KOPT-K1 (cell line): ENCODE data around the gene SLCO4A1.

Source experiments
- H3K27ac ChIP-seq: fragments of 200-600 bp; sonication (generic); 2 replicates; pipeline ENCODE4 v1.5.1; 2016; ENCODE audit warnings: antibody characterized with exemption, mild to moderate bottlenecking, low read depth, low read length; ENCODE audit not compliant: poor library complexity, severe bottlenecking
- H3K36me3 ChIP-seq: fragments of 200-600 bp; sonication (generic); 2 replicates; pipeline ENCODE4 v1.5.1; 2017; ENCODE audit warnings: antibody characterized with exemption, mild to moderate bottlenecking, low read length, moderate library complexity; ENCODE audit not compliant: insufficient read depth
- H3K9me3 ChIP-seq: fragments of 200-600 bp; sonication (generic); 2 replicates; pipeline ENCODE4 v1.5.1; 2017; ENCODE audit warnings: antibody characterized with exemption, low read length, mild to moderate bottlenecking; ENCODE audit not compliant: insufficient read depth, poor library complexity, severe bottlenecking

Gene SLCO4A1

DNA sequence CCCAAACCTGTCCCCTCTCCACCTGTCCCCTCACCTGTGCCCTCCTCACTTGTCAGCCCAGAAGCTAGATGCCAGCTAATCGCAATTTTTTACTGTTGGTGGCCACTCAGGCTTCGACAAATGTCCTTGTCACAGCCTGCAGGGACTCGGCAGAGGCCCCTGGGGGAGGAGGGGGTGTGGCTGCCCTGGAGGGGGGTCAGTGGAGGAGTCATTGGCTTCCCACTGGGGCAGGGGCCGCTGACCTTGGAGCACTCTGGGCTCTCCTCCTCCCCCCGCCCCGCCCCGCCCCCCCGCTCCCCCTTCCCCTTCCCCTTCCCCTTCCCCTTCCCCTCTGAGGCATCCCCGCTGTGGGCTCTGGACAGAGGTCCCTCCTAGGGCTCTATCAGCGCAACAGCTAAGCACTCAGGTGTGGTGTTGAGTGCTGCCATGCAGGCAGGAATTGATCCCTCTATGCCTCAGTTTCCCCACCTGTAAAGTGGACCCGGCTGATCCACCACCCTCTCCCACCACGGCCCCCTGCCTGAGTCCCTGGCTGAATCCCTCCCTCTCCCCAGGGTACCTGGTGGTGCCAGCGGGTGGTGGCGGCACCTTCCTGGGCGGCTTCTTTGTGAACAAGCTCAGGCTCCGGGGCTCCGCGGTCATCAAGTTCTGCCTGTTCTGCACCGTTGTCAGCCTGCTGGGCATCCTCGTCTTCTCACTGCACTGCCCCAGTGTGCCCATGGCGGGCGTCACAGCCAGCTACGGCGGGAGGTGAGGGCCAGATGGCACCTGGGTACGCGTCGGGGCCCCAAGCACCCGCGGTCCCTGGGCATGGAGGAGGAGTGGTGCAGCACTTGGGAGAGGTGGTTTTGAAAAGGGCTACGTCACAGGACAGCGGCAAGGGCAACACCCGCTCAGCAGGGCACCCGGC lies 23.8 kb downstream of the SLCO4A1 start:
- peaks cover 95% of the 10 kb centered on the region for H3K36me3 ChIP-seq
- H3K27ac ChIP-seq: no peak overlapping the region
- H3K9me3 ChIP-seq: no peaks in the 10 kb centered on the region

DNA sequence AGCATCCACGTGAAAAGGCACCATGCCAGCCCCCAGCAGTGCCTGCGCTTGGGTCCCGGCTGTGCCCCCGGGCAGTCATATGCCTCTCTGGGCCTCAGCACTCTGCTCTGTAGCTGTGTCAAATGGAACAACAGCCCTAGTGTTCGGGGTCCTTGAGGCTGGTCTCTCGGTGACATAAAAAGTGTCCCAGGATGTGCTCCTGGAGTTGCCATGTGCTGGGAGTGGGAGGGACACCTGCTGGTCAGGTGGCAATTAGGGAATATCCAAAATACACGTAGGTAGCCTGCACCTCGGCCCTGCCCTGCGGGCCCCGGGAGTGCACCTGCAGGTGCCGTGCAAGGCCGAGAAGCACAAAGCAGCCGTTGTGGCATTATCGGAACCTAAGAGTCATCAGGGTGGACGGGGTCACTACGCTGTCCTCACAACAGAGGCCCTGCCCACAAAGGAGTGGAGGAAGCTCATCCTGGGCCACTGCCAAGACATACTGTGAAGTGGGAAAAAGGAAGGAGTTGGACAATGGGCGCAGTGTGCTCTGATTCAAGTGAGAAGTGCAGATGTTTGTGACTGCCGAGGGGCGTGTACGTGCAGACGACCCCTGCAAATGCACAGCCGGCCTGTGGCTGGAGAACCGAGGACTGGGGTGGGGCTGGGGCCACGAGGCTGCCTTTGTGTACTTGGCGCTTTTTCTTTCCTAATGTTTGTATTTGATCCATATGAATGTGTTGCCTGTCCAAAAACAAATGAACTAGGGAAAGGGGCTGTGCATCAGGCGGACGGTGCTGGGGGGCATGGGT lies 24.6 kb downstream of the SLCO4A1 start:
- Histone ChIP-seq H3K27ac (no peak overlapping the region), H3K9me3 (no peaks in the 10 kb centered on the region), H3K36me3 (peaks cover 95% of the 10 kb centered on the region)

GRCh38 chr20:62667530-62668440 lies 25.5 kb downstream of the SLCO4A1 start:
- H3K27ac ChIP-seq: no peak overlapping the region
- no peaks in the 10 kb centered on the region for H3K9me3 ChIP-seq
- peaks cover 96% of the 10 kb centered on the region for H3K36me3 ChIP-seq

DNA sequence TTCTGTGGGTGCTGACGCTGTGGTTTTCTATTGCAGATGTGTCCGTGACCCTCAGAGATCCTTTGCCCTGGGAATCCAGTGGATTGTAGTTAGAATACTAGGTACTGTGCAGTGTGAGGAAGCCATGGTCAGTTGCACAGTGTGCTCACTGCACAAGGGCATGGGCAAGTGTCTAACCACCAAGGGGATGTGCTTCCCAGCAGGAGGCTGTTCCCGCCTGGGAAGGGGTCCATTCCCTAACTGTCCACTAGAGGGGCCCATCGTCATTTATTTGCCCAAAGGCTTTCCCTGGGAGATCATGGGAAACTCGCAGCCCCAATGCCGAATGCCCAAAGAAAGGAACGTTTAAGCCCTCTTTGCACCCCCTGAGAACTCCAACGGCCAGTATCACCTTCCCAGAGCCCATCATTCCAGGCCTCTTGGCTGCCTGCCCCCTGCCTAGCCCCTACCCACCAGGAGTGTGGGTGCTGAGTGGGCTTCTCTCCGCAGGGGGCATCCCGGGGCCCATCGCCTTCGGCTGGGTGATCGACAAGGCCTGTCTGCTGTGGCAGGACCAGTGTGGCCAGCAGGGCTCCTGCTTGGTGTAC lies 26.2 kb downstream of the SLCO4A1 start:
- no peak overlapping the region for H3K27ac ChIP-seq
- H3K9me3 ChIP-seq: no peaks in the 10 kb centered on the region
- peaks cover 90% of the 10 kb centered on the region for H3K36me3 ChIP-seq

- Histone ChIP-seq H3K9me3 (no peaks in the 10 kb centered on the region), H3K36me3 (peaks cover 83% of the 10 kb centered on the region), H3K27ac (no peak overlapping the region)
Observed at GRCh38 chr20:62669249-62669648, 26.9 kb downstream of the SLCO4A1 start.

DNA sequence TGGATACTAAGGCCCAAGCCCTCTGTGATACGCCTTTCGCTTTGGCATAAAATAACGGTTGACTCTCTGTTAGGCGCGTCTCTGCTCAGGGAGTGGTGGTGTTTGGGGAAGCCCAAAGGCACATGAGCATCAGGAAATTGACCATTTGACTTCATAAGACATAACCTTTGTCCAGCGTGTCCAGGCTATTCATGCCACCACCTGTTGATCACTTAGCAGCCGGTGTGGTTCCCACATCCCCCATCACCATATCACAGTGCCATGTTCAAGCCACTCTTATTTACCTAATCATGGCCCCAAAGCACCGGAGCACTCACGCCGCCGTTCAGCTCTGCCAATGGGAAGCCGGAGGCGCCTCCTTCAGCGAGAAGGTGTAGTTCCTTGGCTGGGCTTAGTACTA lies 27.9 kb downstream of the SLCO4A1 start:
- Histone ChIP-seq H3K9me3 (no peaks in the 10 kb centered on the region), H3K27ac (no peak overlapping the region), H3K36me3 (peaks cover 74% of the 10 kb centered on the region)

- no peak overlapping the region for H3K27ac ChIP-seq
- peaks cover 69% of the 10 kb centered on the region for H3K36me3 ChIP-seq
- no peaks in the 10 kb centered on the region for H3K9me3 ChIP-seq
Observed at GRCh38 chr20:62670998-62671397, 28.7 kb downstream of the SLCO4A1 start.

GRCh38 chr20:62671765-62672164 lies 29.5 kb downstream of the SLCO4A1 start:
- Histone ChIP-seq H3K9me3 (no peaks in the 10 kb centered on the region), H3K27ac (no peak overlapping the region), H3K36me3 (peaks cover 61% of the 10 kb centered on the region)

- H3K9me3 ChIP-seq: peaks cover under 1% of the 10 kb centered on the region
- no peak overlapping the region for H3K27ac ChIP-seq
- H3K36me3 ChIP-seq: peaks cover 35% of the 10 kb centered on the region
Observed at GRCh38 chr20:62674370-62674769, 32.1 kb downstream of the SLCO4A1 start.

- Histone ChIP-seq H3K36me3 (peaks cover 26% of the 10 kb centered on the region), H3K27ac (no peak overlapping the region)
Observed at GRCh38 chr20:62675156-62675876, 33.0 kb downstream of the SLCO4A1 start.

DNA sequence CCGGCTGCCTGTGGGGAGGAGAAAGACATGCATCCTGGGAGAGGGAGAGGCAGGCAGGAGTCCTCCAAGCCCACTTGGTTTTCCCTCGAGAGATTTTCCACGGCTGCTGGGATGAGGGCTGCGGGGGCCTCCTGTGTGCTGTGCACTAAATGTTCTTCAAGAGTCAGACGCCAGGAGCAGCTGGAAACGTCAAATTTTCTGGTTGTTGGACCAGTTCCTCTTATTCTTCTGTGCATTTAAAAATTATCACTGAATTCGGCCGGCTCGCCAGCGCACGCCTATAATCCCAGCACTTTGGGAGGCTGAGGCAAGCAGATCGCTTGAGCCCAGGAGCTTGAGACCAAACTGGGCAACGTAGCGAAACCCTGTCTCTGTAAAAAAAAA lies 33.6 kb downstream of the SLCO4A1 start:
- Histone ChIP-seq H3K36me3 (peaks cover 20% of the 10 kb centered on the region), H3K27ac (no peak overlapping the region), H3K9me3 (peaks cover 14% of the 10 kb centered on the region)

More at GRCh38 chr20:62675156-62675876, 33.0 kb downstream of the SLCO4A1 start:
- peaks cover 10% of the 10 kb centered on the region for H3K9me3 ChIP-seq

DNA sequence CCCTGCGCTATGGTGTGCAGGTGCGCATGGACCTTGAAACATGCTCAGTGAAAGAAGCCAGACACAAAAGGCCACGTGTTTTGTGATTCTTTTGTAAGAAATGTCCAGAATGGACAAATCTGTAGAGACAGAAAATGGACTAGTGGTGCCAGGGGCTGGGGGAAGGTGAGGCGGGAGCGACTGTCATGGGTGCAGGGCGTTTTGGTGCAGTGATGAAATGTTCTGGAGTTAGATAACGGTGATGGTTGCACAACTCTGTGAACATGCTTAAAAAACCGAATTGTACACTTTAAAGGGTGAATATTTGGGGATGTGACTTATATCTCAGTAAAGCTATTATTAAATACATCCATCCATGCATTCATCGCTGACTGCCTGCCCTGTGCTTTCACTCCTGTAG lies 34.7 kb downstream of the SLCO4A1 start:
- Histone ChIP-seq H3K27ac (peak overlapping the region; percentile 50), H3K36me3 (peaks cover 9% of the 10 kb centered on the region; the same call in 1 of the 2 replicates), H3K9me3 (peaks cover 14% of the 10 kb centered on the region)

- H3K27ac ChIP-seq: peak overlapping the region; percentile 50
- H3K9me3 ChIP-seq: peaks cover 14% of the 10 kb centered on the region
- H3K36me3 ChIP-seq: peaks cover 2% of the 10 kb centered on the region; the same call in 1 of the 2 replicates
Observed at GRCh38 chr20:62677678-62678077, 35.4 kb downstream of the SLCO4A1 start.

DNA sequence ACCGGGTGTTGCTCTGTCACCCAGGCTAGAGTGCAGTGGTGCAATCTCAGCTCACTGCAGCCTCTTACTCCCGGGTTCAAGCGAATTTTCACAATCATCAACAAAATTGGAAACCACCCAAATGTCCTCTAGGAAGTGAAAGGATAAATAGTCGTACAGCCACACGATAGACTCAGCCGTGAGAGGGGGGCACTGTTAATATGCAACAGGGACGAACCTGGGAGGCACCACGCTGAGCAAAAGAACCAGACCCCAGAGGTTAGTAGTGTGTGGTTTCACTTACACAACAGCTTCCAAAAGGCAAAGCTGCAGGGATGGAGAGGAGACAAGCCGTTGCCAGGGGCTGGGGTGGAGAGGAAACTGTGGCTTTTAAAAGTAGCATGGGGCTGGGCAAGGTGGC lies 36.2 kb downstream of the SLCO4A1 start:
- no peaks in the 10 kb centered on the region for H3K36me3 ChIP-seq
- peaks cover 14% of the 10 kb centered on the region for H3K9me3 ChIP-seq
- peak overlapping the region; percentile 50 for H3K27ac ChIP-seq
